Adrenal gland (tissue), 12 donors: ENCODE data around the gene MYOCD. TPM values are rescaled to one million over a fixed set of nuclear protein-coding genes. Genes with fewer than 3 reads are reported as not detected.

ENCODE experiments used
- DNase-seq, 7 donors: peaks; one replicate each; pipeline ENCODE4 v3.0.0-alpha.2; 2019 to 2020
- H3K27ac ChIP-seq, 5 donors: fragments of 200-600 bp; sonication (generic) in 4 of 5; 1 replicate in 3 of 5; 2 replicates in 2 of 5; pipeline versions ENCODE4 v1.5.1 to v1.8.0; 2016 to 2020; ENCODE audit warnings: mild to moderate bottlenecking in 1 of 5
- H3K27me3 ChIP-seq: fragments of 200-600 bp; 2 replicates; pipeline ENCODE4 v1.8.0; 2021
- H3K36me3 ChIP-seq, 2 donors: fragments of 200-600 bp; replicated peaks in 1 of 2; 1 replicate in 1 of 2; 2 replicates in 1 of 2; pipeline versions ENCODE4 v1.5.1 to v1.8.0; 2018 to 2022
- H3K4me1 ChIP-seq, 2 donors: fragments of 200-600 bp; replicated peaks in 1 of 2; 1 replicate in 1 of 2; 2 replicates in 1 of 2; pipeline versions ENCODE4 v1.5.1 to v1.8.0; 2018 to 2021
- H3K4me3 ChIP-seq, 4 donors: fragments of 200-600 bp; sonication (generic) in 3 of 4; one replicate each; pipeline ENCODE4 v1.5.1; 2016 to 2018
- H3K9me3 ChIP-seq, 3 donors: fragments of 200-600 bp; sonication (generic) in 1 of 3; replicated peaks in 1 of 3; 1 replicate in 2 of 3; 2 replicates in 1 of 3; pipeline versions ENCODE4 v1.5.1 to v1.8.0; 2016 to 2021
- POLR2A ChIP-seq, 2 donors: fragments of 450-650 bp; IDR thresholded peaks; one replicate each; pipeline ENCODE4 v1.6.1; 2017; ENCODE audit warnings: antibody characterized with exemption in 2 of 2, mild to moderate bottlenecking in 2 of 2, moderate library complexity in 1 of 2
- WGBS, 4 donors: extraction: QIAGEN DNeasy Blood & Tissue Kit in 2 of 4; methylation state at CpG; one replicate each; pipeline versions ENCODE4 v1.1.5 to v1.1.7; 2013 to 2017; 5-methylcytosine and 5-hydroxymethylcytosine counted together
- intact Hi-C, 2 donors: fragments of 100-400 bp; cut with DNase I; formaldehyde crosslinking; loops; one replicate each; pipeline versions ENCODE4 v1.14.1 to v1.15.0; 2022 to 2023
- polyA plus RNA-seq, 3 donors: library from polyadenylated mRNA; stranded (reverse); fragments of 200-250 nt in 2 of 3; fragments of 350-450 nt in 1 of 3; fragmentation: Illumina TruSeq in 1 of 3; extraction: RNeasy Lipid Tissue Mini Kit (QIAGEN cat#74804) in 1 of 3; gene quantifications; one replicate each; pipeline ENCODE4 v1.2.3, GENCODE V29; 2013 to 2014
- total RNA-seq, 9 donors: library from RNA; depleted of rRNA in 4 of 9; stranded (reverse); fragments of >200 nt in 4 of 9; fragments of 120-200 nt in 1 of 9; fragmentation: NEBNext Ultra II Directional in 1 of 9; extraction: Animal tissue kit (Norgen Biotek cat#: 25700) in 1 of 9; gene quantifications; one replicate each; pipeline versions ENCODE4 v1.1.0 to v1.2.4, GENCODE V29; 2013 to 2023
- TF ChIP-seq, protein P1 (sequence below), 6 experiments: fragments of 450-650 bp in 4 of 6; fragments of 200-600 bp in 2 of 6; sonication (generic) in 1 of 6; IDR thresholded peaks; 1 replicate in 5 of 6; 2 replicates in 1 of 6; pipeline versions ENCODE4 v1.5.1 to v1.8.0; 2016 to 2021; ENCODE audit warnings: antibody characterized with exemption in 6 of 6, mild to moderate bottlenecking in 2 of 6, moderate library complexity in 1 of 6
- donor health status: healthy with polysubstance abuse.
- donor health status: Bipolar disorder and iron deficiency.
- donor health status: DM: yes; HTN: yes; CAD: no.
- donor health status: DM: no; HTN: no; CAD: no.
- donor health status: DM: no; HTN: no; CAD: no.
- donor health status: DM: yes; HTN: yes; CAD: no.

MYOCD gene
- total and polyA plus RNA-seq, 12 donors, result 0.18 to 4.3 (median 0.97) TPM

DNA sequence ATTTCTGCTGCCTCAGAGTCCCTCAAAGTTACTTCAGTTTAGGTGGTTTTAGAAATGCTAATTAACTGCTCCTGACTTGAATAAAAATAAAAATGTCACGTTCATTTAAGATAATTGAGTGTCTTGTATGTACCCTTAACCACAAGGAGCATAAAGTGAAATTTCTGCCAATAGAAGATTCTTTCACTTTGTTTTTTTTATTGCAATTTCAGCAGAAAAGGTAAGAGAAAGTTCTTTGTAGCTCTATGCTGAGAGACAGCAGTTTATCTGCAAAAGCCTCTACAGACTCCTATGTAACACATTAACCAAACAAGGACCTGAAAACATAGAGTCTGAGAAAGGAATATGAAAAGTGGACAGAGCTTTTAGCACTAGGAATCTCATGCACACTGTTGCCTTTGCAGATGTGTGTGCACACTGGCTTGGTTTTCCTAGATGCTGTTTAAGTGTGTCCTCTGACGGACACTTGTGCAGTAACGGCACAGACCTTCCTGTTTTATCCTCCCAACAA lies 135.2 kb downstream of the MYOCD start:
- Histone ChIP-seq H3K27ac (no peak overlapping the region), H3K27me3 (no peaks in the 10 kb centered on the region), H3K4me1 (no peaks in the 10 kb centered on the region), H3K36me3 (no peaks in the 10 kb centered on the region), H3K9me3 (no peaks in the 10 kb centered on the region), H3K4me3 (no peak overlapping the region)
- TF ChIP-seq, protein P1, sequence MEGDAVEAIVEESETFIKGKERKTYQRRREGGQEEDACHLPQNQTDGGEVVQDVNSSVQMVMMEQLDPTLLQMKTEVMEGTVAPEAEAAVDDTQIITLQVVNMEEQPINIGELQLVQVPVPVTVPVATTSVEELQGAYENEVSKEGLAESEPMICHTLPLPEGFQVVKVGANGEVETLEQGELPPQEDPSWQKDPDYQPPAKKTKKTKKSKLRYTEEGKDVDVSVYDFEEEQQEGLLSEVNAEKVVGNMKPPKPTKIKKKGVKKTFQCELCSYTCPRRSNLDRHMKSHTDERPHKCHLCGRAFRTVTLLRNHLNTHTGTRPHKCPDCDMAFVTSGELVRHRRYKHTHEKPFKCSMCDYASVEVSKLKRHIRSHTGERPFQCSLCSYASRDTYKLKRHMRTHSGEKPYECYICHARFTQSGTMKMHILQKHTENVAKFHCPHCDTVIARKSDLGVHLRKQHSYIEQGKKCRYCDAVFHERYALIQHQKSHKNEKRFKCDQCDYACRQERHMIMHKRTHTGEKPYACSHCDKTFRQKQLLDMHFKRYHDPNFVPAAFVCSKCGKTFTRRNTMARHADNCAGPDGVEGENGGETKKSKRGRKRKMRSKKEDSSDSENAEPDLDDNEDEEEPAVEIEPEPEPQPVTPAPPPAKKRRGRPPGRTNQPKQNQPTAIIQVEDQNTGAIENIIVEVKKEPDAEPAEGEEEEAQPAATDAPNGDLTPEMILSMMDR (IDR thresholded peaks at IDR 0.05), result no peak
- TF ChIP-seq POLR2A (IDR thresholded peaks at IDR 0.05), result no peak
- DNase-seq, result no peak
- WGBS, 4 donors, result 50 to 61% (median 53%) methylated on average over 3 of the region's 3 CpGs
- intact Hi-C loops, result no loop called here

DNA sequence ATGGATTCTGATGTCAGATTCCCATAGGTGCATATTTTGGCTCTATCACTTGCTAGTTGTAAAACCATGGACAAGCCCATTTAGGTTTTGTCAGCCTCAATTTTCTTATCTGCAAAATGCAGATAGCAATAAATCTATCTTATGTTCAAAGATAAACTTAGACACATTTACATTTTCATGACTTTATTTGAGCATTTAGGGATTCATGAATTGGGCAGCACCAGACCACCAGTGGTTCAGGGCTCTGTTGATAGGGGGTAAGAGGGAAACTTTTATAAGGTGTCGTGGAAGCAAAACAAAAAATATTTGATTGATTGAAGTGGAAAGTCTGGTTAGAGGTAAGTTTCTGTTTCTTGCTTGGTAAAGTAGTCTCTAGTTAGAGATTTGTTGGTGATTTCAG lies 140.9 kb downstream of the MYOCD start:
- intact Hi-C loops, result no loop called here

DNA sequence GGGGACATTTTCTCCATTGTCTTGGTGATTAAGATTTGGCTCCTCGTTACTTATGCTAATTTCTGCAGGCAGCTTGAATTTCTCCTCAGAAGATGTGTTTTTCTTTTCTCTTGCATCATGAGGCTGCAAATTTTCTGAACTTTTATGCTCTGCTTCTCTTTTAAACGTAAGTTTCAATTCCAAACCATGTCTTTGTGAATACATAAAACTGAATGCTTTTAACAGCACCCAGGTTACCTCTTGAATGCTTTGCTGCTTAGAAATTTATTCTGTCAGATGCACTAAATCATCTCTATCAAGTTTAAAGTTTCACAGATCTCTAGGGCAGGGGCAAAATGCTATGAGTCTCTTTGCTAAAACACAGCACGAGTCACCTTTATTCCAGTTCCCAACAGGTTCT lies 143.0 kb downstream of the MYOCD start:
- Histone ChIP-seq H3K4me3 (no peak overlapping the region), H3K27me3 (no peaks in the 10 kb centered on the region), H3K9me3 (no peaks in the 10 kb centered on the region), H3K36me3 (no peaks in the 10 kb centered on the region), H3K27ac (no peak overlapping the region), H3K4me1 (no peaks in the 10 kb centered on the region)
- WGBS, 4 donors, result 62 to 84% (median 68%) methylated on average over 3 of the region's 3 CpGs
- TF ChIP-seq, protein P1 (IDR thresholded peaks at IDR 0.05), result no peak
- TF ChIP-seq POLR2A (IDR thresholded peaks at IDR 0.05), result no peak
- DNase-seq, result no peak
- intact Hi-C loops, result no loop called here

More for the DNA sequence above, 140.9 kb downstream of the MYOCD start:
- TF ChIP-seq, protein P1 (IDR thresholded peaks at IDR 0.05), result no peak
- TF ChIP-seq POLR2A (IDR thresholded peaks at IDR 0.05), result no peak
- H3K9me3 ChIP-seq, result no peaks in the 10 kb centered on the region
- no peak overlapping the region for H3K4me3 ChIP-seq
- WGBS, 4 donors, result 79 to 100% (median 90%) methylated on average over 1 of the region's 1 CpG
- H3K36me3 ChIP-seq, result no peaks in the 10 kb centered on the region
- H3K27me3 ChIP-seq, result no peaks in the 10 kb centered on the region
- no peaks in the 10 kb centered on the region for H3K4me1 ChIP-seq
- no peak overlapping the region for H3K27ac ChIP-seq
- no peak for DNase-seq

DNA sequence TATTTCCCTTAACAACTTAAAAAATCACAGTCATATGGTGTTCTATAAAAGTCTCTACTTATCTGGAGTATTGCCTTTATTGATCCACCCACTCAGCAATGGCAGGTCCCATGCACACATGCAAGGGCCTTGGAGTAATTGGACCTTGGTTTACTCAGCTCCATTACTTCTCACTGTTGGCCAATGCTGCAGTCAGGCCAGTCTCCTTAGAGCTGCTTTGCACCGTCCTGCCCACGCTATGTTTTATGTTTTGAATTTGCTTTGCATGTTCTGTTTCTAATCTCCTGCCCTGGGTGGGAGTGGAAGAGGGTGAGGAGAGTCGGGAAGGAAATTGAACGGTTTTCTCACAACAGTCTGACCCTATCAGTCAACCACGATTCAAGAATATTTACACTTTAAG lies 147.2 kb downstream of the MYOCD start:
- Histone ChIP-seq H3K36me3 (no peaks in the 10 kb centered on the region), H3K27me3 (no peaks in the 10 kb centered on the region), H3K27ac (no peak overlapping the region), H3K4me3 (no peak overlapping the region), H3K4me1 (no peaks in the 10 kb centered on the region), H3K9me3 (no peaks in the 10 kb centered on the region)
- TF ChIP-seq POLR2A (IDR thresholded peaks at IDR 0.05), result no peak
- TF ChIP-seq, protein P1 (IDR thresholded peaks at IDR 0.05), result no peak
- WGBS, 4 donors, result 37 to 50% (median 40%) methylated on average over 5 of the region's 5 CpGs
- no peak for DNase-seq
- intact Hi-C loops, result no loop called here
